Neural crest cell (in vitro differentiated cells): ENCODE measurements around the gene KCTD18. TPM values are rescaled to one million over a fixed set of nuclear protein-coding genes. Genes with fewer than 3 reads are reported as not detected.

Experiments used
- DNase-seq: peaks from one replicate; pipeline ENCODE4 v3.0.0; 2021; ENCODE audit warnings: low read depth, mixed read lengths, low spot score
- H3K27ac Mint-ChIP-seq: one replicate; pipeline ENCODE4 v1.8.0; 2021; ENCODE audit warnings: mild to moderate bottlenecking, mixed read lengths; ENCODE audit not compliant: unreplicated experiment
- H3K27me3 Mint-ChIP-seq: 2 replicates; pipeline ENCODE4 v1.8.0; 2021; ENCODE audit warnings: low read depth, mild to moderate bottlenecking, mixed read lengths
- H3K36me3 Mint-ChIP-seq: 2 replicates; pipeline ENCODE4 v1.8.0; 2021; ENCODE audit warnings: low read depth, mild to moderate bottlenecking, mixed read lengths
- H3K4me1 Mint-ChIP-seq: 2 replicates; pipeline ENCODE4 v1.8.0; 2021; ENCODE audit warnings: mixed read lengths
- H3K4me3 Mint-ChIP-seq: one replicate; pipeline ENCODE4 v1.8.0; 2021; ENCODE audit warnings: mild to moderate bottlenecking, mixed read lengths
- H3K9me3 Mint-ChIP-seq: 2 replicates; pipeline ENCODE4 v1.8.0; 2021; ENCODE audit warnings: mixed read lengths
- total RNA-seq: library from RNA; stranded (reverse); gene quantifications from 2 replicates; pipeline ENCODE4 v1.2.1, GENCODE V29; 2021
- TF ChIP-seq, protein P1 (sequence below): fragments of 200-600 bp; sonication (generic); conservative IDR thresholded peaks from 2 replicates; pipeline ENCODE4 v1.5.0; 2021; ENCODE audit warnings: antibody characterized with exemption, mild to moderate bottlenecking

Gene KCTD18
- total RNA-seq, 1 donor from 2014 or later = 6.5 TPM

DNA sequence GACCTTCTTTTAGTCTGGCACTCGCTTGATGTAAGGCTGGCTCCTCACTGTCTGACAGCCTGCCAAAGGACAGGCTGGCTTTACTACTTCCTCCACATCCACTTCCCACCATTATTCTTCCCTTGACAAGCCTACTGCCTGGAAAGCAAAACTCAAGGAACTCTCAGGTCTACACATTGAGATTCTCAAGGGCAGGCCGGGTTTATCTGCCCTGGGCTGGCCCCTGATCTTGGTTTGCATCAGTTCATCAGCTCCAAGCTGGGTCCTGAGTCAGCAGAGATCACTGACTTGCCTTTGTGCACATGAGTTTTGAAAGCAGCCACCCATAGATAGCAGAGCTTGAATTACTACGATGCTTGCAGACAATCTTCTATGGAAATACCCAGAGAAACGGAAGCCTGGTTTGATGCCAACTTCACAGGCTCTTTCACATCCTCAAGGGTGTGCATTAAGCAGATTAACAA lies 53.9 kb downstream of the KCTD18 start:
- TF ChIP-seq, protein P1, sequence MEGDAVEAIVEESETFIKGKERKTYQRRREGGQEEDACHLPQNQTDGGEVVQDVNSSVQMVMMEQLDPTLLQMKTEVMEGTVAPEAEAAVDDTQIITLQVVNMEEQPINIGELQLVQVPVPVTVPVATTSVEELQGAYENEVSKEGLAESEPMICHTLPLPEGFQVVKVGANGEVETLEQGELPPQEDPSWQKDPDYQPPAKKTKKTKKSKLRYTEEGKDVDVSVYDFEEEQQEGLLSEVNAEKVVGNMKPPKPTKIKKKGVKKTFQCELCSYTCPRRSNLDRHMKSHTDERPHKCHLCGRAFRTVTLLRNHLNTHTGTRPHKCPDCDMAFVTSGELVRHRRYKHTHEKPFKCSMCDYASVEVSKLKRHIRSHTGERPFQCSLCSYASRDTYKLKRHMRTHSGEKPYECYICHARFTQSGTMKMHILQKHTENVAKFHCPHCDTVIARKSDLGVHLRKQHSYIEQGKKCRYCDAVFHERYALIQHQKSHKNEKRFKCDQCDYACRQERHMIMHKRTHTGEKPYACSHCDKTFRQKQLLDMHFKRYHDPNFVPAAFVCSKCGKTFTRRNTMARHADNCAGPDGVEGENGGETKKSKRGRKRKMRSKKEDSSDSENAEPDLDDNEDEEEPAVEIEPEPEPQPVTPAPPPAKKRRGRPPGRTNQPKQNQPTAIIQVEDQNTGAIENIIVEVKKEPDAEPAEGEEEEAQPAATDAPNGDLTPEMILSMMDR = no peak
- Mint-ChIP-seq H3K27ac (no peak overlapping the region), H3K9me3 (no peaks in the 10 kb centered on the region), H3K4me1 (peaks cover 3% of the 10 kb centered on the region), H3K27me3 (no peaks in the 10 kb centered on the region), H3K36me3 (peaks cover 3% of the 10 kb centered on the region), H3K4me3 (no peak overlapping the region)
- no peak for DNase-seq

DNA sequence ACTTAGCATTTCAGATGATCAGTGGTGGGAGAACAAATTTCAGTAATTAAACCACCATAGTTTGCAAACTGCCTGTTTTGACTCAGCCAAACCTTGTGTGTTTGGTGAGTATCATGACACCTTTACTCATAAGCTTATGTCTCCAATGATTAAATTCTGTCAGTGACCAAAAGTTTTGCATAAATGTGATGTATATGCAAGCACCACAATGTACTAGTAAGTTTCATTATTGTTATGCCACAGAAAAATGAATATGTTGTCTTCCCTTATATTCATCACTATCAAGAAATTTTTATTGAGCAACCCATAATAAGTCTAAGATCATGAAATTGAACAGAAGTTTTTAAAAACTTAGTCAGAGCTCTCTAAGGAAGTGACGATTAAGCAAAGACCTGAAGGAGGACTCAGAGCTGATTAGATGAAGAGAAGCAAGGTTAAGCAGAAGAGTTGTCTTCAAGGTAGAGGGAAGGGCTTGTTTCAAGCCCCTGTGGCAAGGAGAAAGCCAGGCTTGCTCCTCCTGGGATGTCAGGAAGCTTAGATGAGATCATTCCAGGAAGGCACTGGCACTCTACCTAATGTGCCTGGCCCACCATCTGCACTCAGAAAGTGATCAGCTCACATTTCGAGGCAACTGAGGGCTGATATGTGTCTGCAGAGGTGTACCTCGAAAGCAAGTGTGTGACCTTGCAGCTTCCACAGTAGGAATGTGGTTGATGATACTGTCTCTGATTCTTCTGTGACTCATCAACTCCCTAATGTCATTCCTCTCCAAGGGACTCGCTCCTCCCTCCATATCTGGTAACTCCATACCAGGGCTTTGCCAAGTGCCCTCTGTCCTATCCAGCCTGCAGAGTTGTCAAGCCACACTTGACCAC lies 54.7 kb downstream of the KCTD18 start:
- H3K4me1 Mint-ChIP-seq = peaks cover 3% of the 10 kb centered on the region

DNA sequence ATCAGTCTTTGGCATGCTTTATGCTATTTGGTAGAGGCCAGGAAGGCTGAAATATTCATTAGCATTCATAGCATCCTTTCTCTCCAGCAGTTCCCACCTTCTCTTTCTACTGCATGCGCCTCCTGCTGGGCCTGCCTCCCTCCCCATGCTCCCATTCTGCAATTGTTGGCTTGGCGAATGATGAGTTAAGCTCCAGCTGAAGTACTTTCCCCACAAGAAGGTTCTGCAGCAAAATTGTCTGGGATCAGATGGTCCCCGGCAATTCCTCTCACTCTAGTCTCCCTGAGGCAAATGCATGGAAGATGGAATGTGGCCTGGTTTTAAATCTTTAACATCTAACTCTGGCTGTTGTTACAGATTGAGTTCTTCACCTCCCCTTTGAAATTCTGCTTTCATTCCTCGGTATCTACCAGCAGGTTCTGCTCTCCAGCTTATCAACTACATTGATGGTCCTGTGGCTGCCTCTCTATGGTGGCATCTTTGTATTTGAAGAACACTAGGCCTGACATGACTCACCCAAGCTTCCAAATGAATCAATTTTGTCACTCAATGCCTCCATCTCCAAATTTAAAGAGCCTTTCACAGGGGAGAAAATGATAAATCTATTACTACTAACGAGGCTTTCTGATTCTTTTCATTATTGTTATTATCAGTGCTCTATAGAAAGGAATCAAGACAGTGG lies 55.9 kb downstream of the KCTD18 start:
- TF ChIP-seq, protein P1 = no peak
- H3K27me3 Mint-ChIP-seq = no peaks in the 10 kb centered on the region
- no peak overlapping the region for H3K4me3 Mint-ChIP-seq
- H3K36me3 Mint-ChIP-seq = peaks cover 8% of the 10 kb centered on the region
- DNase-seq = no peak
- H3K27ac Mint-ChIP-seq = no peak overlapping the region
- peaks cover 3% of the 10 kb centered on the region for H3K4me1 Mint-ChIP-seq
- no peaks in the 10 kb centered on the region for H3K9me3 Mint-ChIP-seq

More for the DNA sequence above, 54.7 kb downstream of the KCTD18 start:
- no peak for DNase-seq
- Mint-ChIP-seq H3K27ac (no peak overlapping the region), H3K27me3 (no peaks in the 10 kb centered on the region), H3K9me3 (no peaks in the 10 kb centered on the region), H3K4me3 (no peak overlapping the region), H3K36me3 (peaks cover 8% of the 10 kb centered on the region)
- TF ChIP-seq, protein P1 = no peak

DNA sequence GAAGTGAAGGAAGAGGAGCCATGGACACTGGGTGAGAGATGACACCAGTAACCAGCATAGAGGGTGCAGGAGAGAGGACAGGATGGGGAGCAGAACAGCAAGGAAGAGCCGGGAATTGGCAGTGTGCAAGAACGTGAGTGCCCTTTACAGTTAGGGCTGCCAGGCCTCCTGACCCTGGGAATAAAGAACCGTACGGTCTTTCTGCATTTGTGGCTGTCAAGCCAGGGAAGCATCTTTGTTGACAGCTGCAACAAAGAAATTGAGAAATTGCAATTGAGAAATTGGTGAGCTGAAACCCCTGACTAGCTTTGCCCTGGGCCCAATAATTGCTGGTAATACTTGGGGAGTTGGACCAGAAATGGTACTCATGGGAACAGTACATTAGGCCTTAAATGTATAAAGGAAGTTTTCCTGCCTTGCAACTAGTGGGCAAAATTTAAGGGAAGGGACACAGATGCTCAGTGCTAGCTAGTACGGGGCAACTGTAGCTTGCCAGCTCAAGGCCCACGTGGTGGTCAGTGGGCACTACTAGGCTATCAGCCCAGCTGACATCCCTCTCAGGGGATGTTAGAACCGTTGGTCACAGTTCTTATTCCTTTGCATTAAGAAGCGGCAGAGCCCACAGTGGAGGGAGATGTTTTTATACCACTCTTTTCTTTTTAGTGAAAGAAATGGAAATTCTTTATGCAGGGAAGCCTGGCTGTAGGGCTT lies 56.6 kb downstream of the KCTD18 start:
- DNase-seq = no peak
- Mint-ChIP-seq H3K4me3 (no peak overlapping the region), H3K36me3 (peaks cover 8% of the 10 kb centered on the region), H3K9me3 (no peaks in the 10 kb centered on the region), H3K27ac (no peak overlapping the region), H3K27me3 (no peaks in the 10 kb centered on the region), H3K4me1 (peaks cover 3% of the 10 kb centered on the region)
- TF ChIP-seq, protein P1 = no peak

DNA sequence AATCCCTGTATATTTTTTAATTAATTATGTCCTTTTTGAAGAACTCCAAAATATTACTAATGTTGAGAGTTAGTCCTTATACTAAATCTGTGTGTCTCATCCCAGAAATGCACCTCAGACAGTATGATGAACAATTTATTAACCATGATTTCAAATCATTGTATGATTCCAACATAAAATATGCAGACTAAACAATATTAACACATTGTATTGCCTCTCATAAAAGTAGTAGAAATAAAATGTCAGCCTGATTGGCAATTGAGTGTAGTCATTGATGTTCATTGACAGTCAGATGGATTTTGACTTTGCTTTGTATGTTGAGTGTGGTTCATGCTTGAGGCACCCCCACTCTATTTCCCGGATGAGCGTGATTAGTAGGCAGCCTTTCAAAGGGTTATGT lies 57.5 kb downstream of the KCTD18 start:
- TF ChIP-seq, protein P1 = no peak
- H3K27me3 Mint-ChIP-seq = no peaks in the 10 kb centered on the region

More for the DNA sequence above, 57.5 kb downstream of the KCTD18 start:
- H3K9me3 Mint-ChIP-seq = no peaks in the 10 kb centered on the region
- DNase-seq = no peak
- H3K4me1 Mint-ChIP-seq = peaks cover 3% of the 10 kb centered on the region
- H3K36me3 Mint-ChIP-seq = peaks cover 8% of the 10 kb centered on the region
- no peak overlapping the region for H3K27ac Mint-ChIP-seq
- no peak overlapping the region for H3K4me3 Mint-ChIP-seq
